Endothelial cell of umbilical vein (primary cell): ENCODE data around the gene RYR3. TPM values are rescaled to one million over a fixed set of nuclear protein-coding genes. Genes with fewer than 3 reads are reported as not detected.

ENCODE experiments used
- BruUV-seq: library from RNA; stranded (reverse); fragments of 400-500 nt; replicated peaks from 2 replicates; lab custom pipeline; 2021; lab: Mats Ljungman, UMichigan
- CTCF ChIA-PET: fragments of 300-600, 350-600 bp; sonication (Branson Sonifier 250); formaldehyde crosslinking; loops from one replicate; lab custom pipeline; 2021; ENCODE audit warnings: antibody characterized with exemption, inconsistent platforms; lab: Charles Lee
- POLR2A ChIA-PET: fragments of 300-600, 350-600 bp; sonication (Branson Sonifier 250); formaldehyde crosslinking; loops from one replicate; lab custom pipeline; 2021; ENCODE audit warnings: antibody characterized with exemption, inconsistent platforms; lab: Charles Lee
- DNase-seq: peaks from one replicate; pipeline ENCODE4 v3.0.0-alpha.2; 2011; ENCODE audit warnings: low read depth, low spot score
- FAIRE-seq: peaks from 2 replicates; lab custom pipeline; 2011; peaks lifted over from hg19 to GRCh38; lab: Jason Lieb, UNC
- H2AFZ ChIP-seq: 2 replicates; pipeline ENCODE4 v1.6.0; 2012; ENCODE audit warnings: low read depth, low read length, control low read depth, inconsistent platforms
- H3K27ac ChIP-seq: 2 replicates; pipeline ENCODE4 v1.5.1; 2011; ENCODE audit warnings: low read depth, mild to moderate bottlenecking, control low read depth, low read length, moderate library complexity; ENCODE audit not compliant: insufficient read depth
- H3K27me3 ChIP-seq, 2 experiments: 2 replicates each; pipeline versions ENCODE4 v1.6.0 to v1.6.1; 2011; ENCODE audit warnings: low read length in 2 of 2, mixed read lengths in 1 of 2; ENCODE audit not compliant: control insufficient read depth in 2 of 2, insufficient read depth in 2 of 2
- H3K36me3 ChIP-seq, 2 experiments: 2 replicates in 1 of 2; 3 replicates in 1 of 2; pipeline ENCODE4 v1.5.1; 2011; ENCODE audit warnings: low read length in 2 of 2, mild to moderate bottlenecking in 1 of 2, moderate library complexity in 1 of 2; ENCODE audit not compliant: control insufficient read depth in 2 of 2, insufficient read depth in 2 of 2; ENCODE audit errors: extremely low read depth in 1 of 2
- H3K4me1 ChIP-seq: 3 replicates; pipeline ENCODE4 v1.5.1; 2011; ENCODE audit warnings: mild to moderate bottlenecking, low read length; ENCODE audit not compliant: control insufficient read depth, insufficient read depth; ENCODE audit errors: extremely low read depth
- H3K4me2 ChIP-seq: 2 replicates; pipeline ENCODE4 v1.6.1; 2011; ENCODE audit warnings: low read length, control low read depth, mixed read lengths; ENCODE audit not compliant: insufficient read depth
- H3K4me3 ChIP-seq, 3 experiments: fragments of 200-600 bp in 1 of 3; sonication (generic), shearing (Covaris generic) in 1 of 3; replicated peaks in 1 of 3; 2 replicates each; pipeline ENCODE4 v1.5.1; 2011 to 2016; ENCODE audit warnings: control low read depth in 3 of 3, low read length in 3 of 3, mild to moderate bottlenecking in 2 of 3, inconsistent platforms in 1 of 3, low read depth in 1 of 3, moderate library complexity in 1 of 3; ENCODE audit not compliant: insufficient read depth in 1 of 3
- H3K79me2 ChIP-seq: 2 replicates; pipeline ENCODE4 v1.6.0; 2012; ENCODE audit warnings: low read length, inconsistent platforms; ENCODE audit not compliant: control insufficient read depth, insufficient read depth
- H3K9ac ChIP-seq: replicated peaks from 2 replicates; pipeline ENCODE3; 2011; ENCODE audit warnings: low read length, control low read depth; ENCODE audit not compliant: insufficient read depth; ENCODE audit errors: extremely low read depth
- H3K9me1 ChIP-seq: replicated peaks from 3 replicates; pipeline ENCODE4 v1.6.0; 2011; ENCODE audit warnings: mild to moderate bottlenecking, low read length; ENCODE audit not compliant: control insufficient read depth, insufficient read depth; ENCODE audit errors: extremely low read depth
- H3K9me3 ChIP-seq: replicated peaks from 2 replicates; pipeline ENCODE4 v1.5.1; 2012; ENCODE audit warnings: low read length, inconsistent platforms; ENCODE audit not compliant: control insufficient read depth, insufficient read depth
- H4K20me1 ChIP-seq: replicated peaks from 2 replicates; pipeline ENCODE3; 2011; ENCODE audit warnings: mild to moderate bottlenecking, low read length; ENCODE audit not compliant: control insufficient read depth, insufficient read depth; ENCODE audit errors: extremely low read depth
- EZH2 ChIP-seq: IDR thresholded peaks from 2 replicates; pipeline ENCODE4 v1.6.1; 2012; ENCODE audit warnings: borderline replicate concordance, low read depth, mild to moderate bottlenecking, moderate library complexity, low read length, inconsistent platforms; ENCODE audit not compliant: severe bottlenecking
- FOS ChIP-seq: IDR thresholded peaks from 2 replicates; pipeline ENCODE4 v1.6.1; 2011; ENCODE audit warnings: mild to moderate bottlenecking, low read length, moderate library complexity, borderline replicate concordance; ENCODE audit not compliant: insufficient read depth
- GATA2 ChIP-seq: IDR thresholded peaks from 2 replicates; pipeline ENCODE4 v1.7.0; 2011; ENCODE audit warnings: low read depth, mild to moderate bottlenecking, moderate library complexity, mixed read lengths, low read length; ENCODE audit not compliant: insufficient read length, insufficient read depth
- JUN ChIP-seq: IDR thresholded peaks from 2 replicates; pipeline ENCODE4 v1.6.1; 2011; ENCODE audit warnings: borderline replicate concordance, low read depth; ENCODE audit not compliant: insufficient read length, insufficient read depth
- MYC ChIP-seq: IDR thresholded peaks from one replicate; pipeline ENCODE4 v1.6.1; 2011; ENCODE audit warnings: mild to moderate bottlenecking, low read depth, low read length
- POLR2A ChIP-seq: IDR thresholded peaks from 2 replicates; pipeline ENCODE4 v1.6.1; 2012; ENCODE audit warnings: low read depth, mild to moderate bottlenecking, control low read depth, low read length
- POLR2AphosphoS5 ChIP-seq: IDR thresholded peaks from 2 replicates; pipeline ENCODE4 v1.6.1; 2012; ENCODE audit warnings: low read depth, mild to moderate bottlenecking, control low read depth, low read length, moderate library complexity; ENCODE audit not compliant: insufficient read depth
- dilution Hi-C: fragments of 300-500 bp; cut with MboI; formaldehyde crosslinking; loops from one replicate; pipeline ENCODE4 v1.15.0; 2019; ENCODE audit warnings: low sequenced_read_pairs; ENCODE audit not compliant: extremely low pct_ligation_motif_present
- intact Hi-C: fragments of 100-400 bp; cut with micrococcal nuclease; formaldehyde crosslinking; loops from one replicate; pipeline ENCODE4 v1.10.0; 2022
- polyA plus RNA-seq, 4 experiments: library from polyadenylated mRNA; depleted of rRNA in 3 of 4; stranded (reverse) in 3 of 4; unstranded in 1 of 4; fragments of >200 nt; gene quantifications; 2 replicates each; pipeline versions ENCODE4 v1.2.1 to v1.2.3, GENCODE V29; 2011 to 2012; ENCODE audit warnings: missing spikeins in 1 of 4
- total RNA-seq: library from RNA; stranded (reverse); gene quantifications from 2 replicates; pipeline ENCODE4 v1.2.3, GENCODE V29; 2021
- TF ChIP-seq, protein P1 (sequence below): IDR thresholded peaks from 2 replicates; pipeline ENCODE4 v1.6.1; 2011; ENCODE audit not compliant: insufficient read depth, insufficient read length
- TF ChIP-seq, protein P2 (sequence below), 2 donors: IDR thresholded peaks; 1 replicate in 1 of 2; 2 replicates in 1 of 2; pipeline ENCODE4 v1.5.1; 2011; ENCODE audit warnings: low read length in 2 of 2, mild to moderate bottlenecking in 2 of 2, moderate library complexity in 2 of 2, control low read depth in 1 of 2, inconsistent platforms in 1 of 2, low read depth in 1 of 2; ENCODE audit not compliant: insufficient read depth in 1 of 2; ENCODE audit errors: extremely low read depth in 1 of 2

Gene RYR3
- total and polyA plus RNA-seq, 2 donors (not counting 3 experiments of a cell fraction or from before 2014, with no cell fraction given): not detected

DNA sequence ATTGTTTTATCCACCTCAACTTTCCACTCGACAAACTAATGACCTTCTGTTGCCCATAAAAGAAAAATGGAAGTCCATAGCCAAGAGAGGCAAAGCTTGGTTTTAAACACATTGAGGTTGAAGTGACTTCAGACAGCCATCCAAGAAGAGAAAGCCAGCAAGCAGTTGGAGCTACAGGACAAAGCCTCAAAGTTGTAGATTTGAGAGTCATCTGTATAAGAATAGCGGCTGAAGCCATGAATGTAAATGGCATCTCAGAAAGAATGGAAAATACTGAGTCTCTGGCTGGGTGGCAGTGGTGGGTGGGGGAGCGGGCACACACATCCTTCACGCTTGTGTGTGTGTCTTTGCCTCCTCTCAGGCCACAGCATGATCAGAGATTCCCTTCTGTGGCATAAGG is 533.4 kb downstream of the RYR3 start:
- H3K9me1 ChIP-seq: no peaks in the 10 kb centered on the region
- no TSS peak for BruUV-seq
- TF ChIP-seq JUN: no peak
- TF ChIP-seq, protein P1, sequence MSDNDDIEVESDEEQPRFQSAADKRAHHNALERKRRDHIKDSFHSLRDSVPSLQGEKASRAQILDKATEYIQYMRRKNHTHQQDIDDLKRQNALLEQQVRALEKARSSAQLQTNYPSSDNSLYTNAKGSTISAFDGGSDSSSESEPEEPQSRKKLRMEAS: no peak
- TF ChIP-seq MYC: no peak
- no peak for TF ChIP-seq POLR2A
- no peak for TF ChIP-seq GATA2
- TF ChIP-seq, protein P2, sequence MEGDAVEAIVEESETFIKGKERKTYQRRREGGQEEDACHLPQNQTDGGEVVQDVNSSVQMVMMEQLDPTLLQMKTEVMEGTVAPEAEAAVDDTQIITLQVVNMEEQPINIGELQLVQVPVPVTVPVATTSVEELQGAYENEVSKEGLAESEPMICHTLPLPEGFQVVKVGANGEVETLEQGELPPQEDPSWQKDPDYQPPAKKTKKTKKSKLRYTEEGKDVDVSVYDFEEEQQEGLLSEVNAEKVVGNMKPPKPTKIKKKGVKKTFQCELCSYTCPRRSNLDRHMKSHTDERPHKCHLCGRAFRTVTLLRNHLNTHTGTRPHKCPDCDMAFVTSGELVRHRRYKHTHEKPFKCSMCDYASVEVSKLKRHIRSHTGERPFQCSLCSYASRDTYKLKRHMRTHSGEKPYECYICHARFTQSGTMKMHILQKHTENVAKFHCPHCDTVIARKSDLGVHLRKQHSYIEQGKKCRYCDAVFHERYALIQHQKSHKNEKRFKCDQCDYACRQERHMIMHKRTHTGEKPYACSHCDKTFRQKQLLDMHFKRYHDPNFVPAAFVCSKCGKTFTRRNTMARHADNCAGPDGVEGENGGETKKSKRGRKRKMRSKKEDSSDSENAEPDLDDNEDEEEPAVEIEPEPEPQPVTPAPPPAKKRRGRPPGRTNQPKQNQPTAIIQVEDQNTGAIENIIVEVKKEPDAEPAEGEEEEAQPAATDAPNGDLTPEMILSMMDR (IDR thresholded peaks at IDR 0.05; ENCODE audit: extremely low read depth in 1 of 2, insufficient read depth in 1 of 2, low read depth in 1 of 2, low read length in 2 of 2): no peak
- no peak for TF ChIP-seq FOS
- TF ChIP-seq POLR2AphosphoS5: no peak
- TF ChIP-seq EZH2: no peak
- ChIA-PET POLR2A (no interaction called here), CTCF (no interaction called here)
- H3K27ac ChIP-seq: no peak overlapping the region
- DNase-seq: no peak
- H3K4me3 ChIP-seq: no peak overlapping the region
- no peak overlapping the region for H3K9ac ChIP-seq
- dilution Hi-C loops (no loop called here), intact Hi-C loops (no loop called here)
- H3K27me3 ChIP-seq: no peaks in the 10 kb centered on the region
- H3K4me1 ChIP-seq: no peaks in the 10 kb centered on the region
- no peak for FAIRE-seq
- H3K9me3 ChIP-seq: no peaks in the 10 kb centered on the region
- H2AFZ ChIP-seq: no peak overlapping the region
- H4K20me1 ChIP-seq: no peaks in the 10 kb centered on the region
- H3K36me3 ChIP-seq: no peaks in the 10 kb centered on the region
- H3K4me2 ChIP-seq: no peak overlapping the region
- H3K79me2 ChIP-seq: no peaks in the 10 kb centered on the region
